K562 (cell line): ENCODE data around the gene GIMAP6.

Source experiments
- CBX8 ChIP-seq: fragments of 200-600 bp; sonication (generic); IDR thresholded peaks from 2 replicates; pipeline ENCODE4 v1.6.1; 2012; ENCODE audit warnings: borderline replicate concordance, mixed run types, low read depth, mild to moderate bottlenecking, moderate library complexity, mixed read lengths, low read length, control low read depth, inconsistent platforms; ENCODE audit not compliant: poor library complexity, severe bottlenecking; ENCODE audit errors: extremely low read depth
- CHD2 ChIP-seq: IDR thresholded peaks from 2 replicates; pipeline ENCODE4 v1.6.1; 2011; ENCODE audit warnings: low read depth, low read length
- RBM15 ChIP-seq: fragments of 200-400 bp; formaldehyde crosslinking; IDR thresholded peaks from 2 replicates; pipeline ENCODE4 v1.6.1; 2018; ENCODE audit warnings: mild to moderate bottlenecking, low read length, moderate library complexity; ENCODE audit not compliant: insufficient read depth
- ZNF24 ChIP-seq: fragments of 450-650 bp; IDR thresholded peaks from 2 replicates; pipeline ENCODE4 v1.6.1; 2016

- TF ChIP-seq CBX8, result no peak
- no peak for TF ChIP-seq CHD2
- no peak for TF ChIP-seq RBM15
- no peak for TF ChIP-seq ZNF24
These were observed 36.3 kb upstream of the GIMAP6 start for GRCh38 chr7:150668472-150668911.
